ENCODE measurements around the gene RNGTT.
"Not testable (repeated sequence)": the region's sequence is repeated elsewhere in the genome, so short reads cannot be mapped to it uniquely, and the experiment has no call there.

RNGTT gene

DNA sequence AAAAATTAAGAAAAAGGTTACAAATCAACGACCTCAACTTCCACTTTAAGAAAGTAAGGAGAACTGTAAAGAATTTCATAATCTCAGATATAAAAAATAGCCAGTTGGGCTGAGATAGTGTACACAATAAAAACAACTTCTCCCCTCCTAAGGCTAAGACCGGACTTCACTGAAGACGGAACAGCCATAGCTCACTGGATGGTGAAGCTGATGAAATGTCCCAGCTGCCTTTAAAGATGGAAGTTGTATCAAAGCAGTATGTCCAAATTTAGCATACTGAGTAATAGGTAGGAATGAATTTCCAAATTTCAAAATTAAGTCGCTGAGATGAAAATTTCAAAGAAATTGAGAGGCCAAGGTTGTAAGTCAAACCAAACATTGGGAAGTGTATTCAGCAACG, 153.3 kb downstream of the RNGTT start:
- Mint-ChIP-seq H3K27ac (no peak overlapping the region), H3K4me1 (peaks cover 1 to 18% of the 10 kb centered on the region in 2 donors), H3K4me3 (no peak overlapping the region), H3K9me3 (peaks cover 11 to 14% of the 10 kb centered on the region in 2 donors), H3K36me3 (peaks cover 33% of the 10 kb centered on the region in 2 donors), H3K27me3 (no peaks in the 10 kb centered on the region)
- no peak for ATAC-seq (replicated peaks)
- no peak for DNase-seq

GRCh38 chr6:88808381-88808780, 155.0 kb downstream of the RNGTT start:
- H3K27me3 Mint-ChIP-seq = no peaks in the 10 kb centered on the region
- peaks cover 11 to 14% of the 10 kb centered on the region in 2 donors for H3K9me3 Mint-ChIP-seq
- H3K4me1 Mint-ChIP-seq = peaks cover 1 to 18% of the 10 kb centered on the region in 2 donors
- no peak for DNase-seq
- ATAC-seq (replicated peaks) = no peak
- H3K36me3 Mint-ChIP-seq = peaks cover 36 to 42% of the 10 kb centered on the region in 2 donors
- H3K27ac Mint-ChIP-seq = no peak overlapping the region
- no peak overlapping the region for H3K4me3 Mint-ChIP-seq

DNA sequence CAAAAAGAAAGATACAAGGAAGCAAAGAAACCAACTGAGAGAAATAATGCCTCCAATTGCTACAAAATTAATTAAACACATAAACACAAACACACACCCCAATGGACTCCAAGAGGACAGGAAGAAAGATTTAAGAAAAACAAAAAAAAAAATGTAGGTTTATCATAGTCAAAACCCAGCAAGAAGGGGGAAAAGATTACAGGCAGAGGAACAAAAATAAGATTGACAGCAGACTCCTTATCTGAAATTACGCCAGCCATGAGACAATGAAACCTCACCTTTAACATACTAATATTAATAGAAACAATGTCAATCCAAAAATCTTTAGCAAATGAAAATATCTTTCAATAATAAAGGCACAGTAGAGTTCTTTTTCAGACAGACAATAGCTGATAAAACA, 155.8 kb downstream of the RNGTT start:
- Mint-ChIP-seq H3K27me3 (no peaks in the 10 kb centered on the region), H3K9me3 (peaks cover 11 to 14% of the 10 kb centered on the region in 2 donors), H3K4me3 (no peak overlapping the region), H3K4me1 (peaks cover 0 to 14% of the 10 kb centered on the region in 2 donors), H3K27ac (no peak overlapping the region), H3K36me3 (peaks cover 38 to 46% of the 10 kb centered on the region in 2 donors)
- DNase-seq (no peak), ATAC-seq (replicated peaks) (no peak)

DNA sequence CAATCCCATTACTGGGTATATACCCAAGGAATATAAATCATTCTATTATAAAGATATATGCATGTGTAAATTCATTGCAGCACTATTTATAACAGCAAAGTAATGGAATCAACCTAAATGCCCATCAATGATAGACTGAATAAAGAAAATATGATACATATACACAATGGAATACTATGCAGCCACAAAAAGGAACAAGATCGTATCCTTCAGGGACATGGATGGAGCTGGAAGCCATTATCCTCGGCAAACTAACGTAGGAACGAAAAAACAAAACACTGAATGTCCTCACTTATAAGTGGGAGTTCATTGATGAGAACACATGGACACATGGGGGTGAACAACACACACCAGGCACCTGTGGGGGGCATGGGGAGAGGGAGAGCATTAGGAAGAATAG, 156.7 kb downstream of the RNGTT start:
- H3K4me3 Mint-ChIP-seq = no peak overlapping the region
- peaks cover 0 to 18% of the 10 kb centered on the region in 2 donors for H3K4me1 Mint-ChIP-seq
- no peak overlapping the region for H3K27ac Mint-ChIP-seq
- ATAC-seq (replicated peaks) (no peak), DNase-seq (no peak)
- peaks cover 11 to 14% of the 10 kb centered on the region in 2 donors for H3K9me3 Mint-ChIP-seq
- H3K36me3 Mint-ChIP-seq = peaks cover 44 to 52% of the 10 kb centered on the region in 2 donors
- H3K27me3 Mint-ChIP-seq = no peaks in the 10 kb centered on the region

GRCh38 chr6:88804701-88805100, 158.7 kb downstream of the RNGTT start:
- ATAC-seq (replicated peaks) (no peak), DNase-seq (no peak)
- H3K4me1 Mint-ChIP-seq = peaks cover 0 to 18% of the 10 kb centered on the region in 2 donors
- H3K27me3 Mint-ChIP-seq = no peaks in the 10 kb centered on the region
- no peak overlapping the region for H3K27ac Mint-ChIP-seq
- H3K4me3 Mint-ChIP-seq = no peak overlapping the region
- peaks cover 11 to 14% of the 10 kb centered on the region in 2 donors for H3K9me3 Mint-ChIP-seq
- H3K36me3 Mint-ChIP-seq = peaks cover 51 to 64% of the 10 kb centered on the region in 2 donors

DNA sequence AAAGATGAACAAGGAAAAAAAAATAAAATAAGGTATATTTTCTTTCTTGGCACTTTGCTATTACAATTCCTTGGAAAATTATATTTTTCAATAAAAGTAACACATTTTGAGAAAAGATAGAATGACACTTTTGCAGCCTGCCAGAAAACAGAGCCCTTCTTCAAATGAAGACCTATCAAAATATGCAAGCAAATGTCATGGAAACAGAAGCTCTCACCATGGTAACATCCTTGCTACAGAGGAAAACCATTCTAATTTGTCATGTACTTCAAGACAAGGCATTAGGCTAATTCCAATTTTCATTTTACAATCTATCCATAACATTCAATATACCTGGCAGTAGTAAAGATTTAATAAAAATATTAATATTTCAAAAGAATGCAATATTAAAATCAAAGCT, 177.9 kb downstream of the RNGTT start:
- Mint-ChIP-seq H3K36me3 (peaks cover 2 to 16% of the 10 kb centered on the region in 2 donors), H3K9me3 (no peaks in the 10 kb centered on the region), H3K4me3 (no peak overlapping the region), H3K4me1 (no peaks in the 10 kb centered on the region), H3K27ac (no peak overlapping the region), H3K27me3 (no peaks in the 10 kb centered on the region)
- DNase-seq (no peak), ATAC-seq (replicated peaks) (no peak)

DNA sequence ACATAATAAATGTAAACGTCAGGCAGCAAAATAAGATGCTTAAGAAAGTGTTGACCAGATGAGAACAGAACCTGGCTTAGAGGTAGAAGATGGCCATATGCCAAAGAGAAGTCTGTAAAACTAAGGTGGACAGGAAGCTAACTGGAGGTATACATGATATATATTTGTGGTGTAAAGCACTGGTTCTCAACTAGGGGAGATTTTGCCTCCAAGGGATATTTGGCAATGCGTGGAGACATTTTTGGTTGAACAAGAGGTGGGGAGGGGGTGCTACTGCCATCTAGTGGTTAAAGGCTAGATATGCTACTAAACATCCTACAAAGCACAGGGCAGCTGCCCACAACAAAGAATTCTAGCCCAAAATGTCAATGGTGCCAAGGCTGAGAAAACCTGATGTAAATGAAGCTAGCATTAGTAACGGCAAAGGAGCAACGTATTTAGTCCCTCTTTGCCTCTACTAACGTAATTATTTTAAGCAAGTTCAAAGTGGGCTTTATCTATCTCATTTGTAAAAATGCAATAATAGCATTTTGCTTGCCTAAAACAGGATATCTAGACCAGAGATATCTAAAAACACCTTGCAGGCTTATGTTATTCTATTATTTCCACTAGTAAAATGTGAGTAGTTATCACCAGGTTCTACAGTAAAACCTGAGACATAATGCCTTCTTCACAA, 182.6 kb downstream of the RNGTT start:
- Mint-ChIP-seq H3K27me3 (no peaks in the 10 kb centered on the region), H3K27ac (no peak overlapping the region), H3K36me3 (peaks cover 19 to 33% of the 10 kb centered on the region in 2 donors), H3K9me3 (peaks cover 5 to 6% of the 10 kb centered on the region in 2 donors), H3K4me3 (no peak overlapping the region), H3K4me1 (peaks cover 7 to 17% of the 10 kb centered on the region in 2 donors)
- DNase-seq (peak; percentile 40), ATAC-seq (replicated peaks) (peak; percentile 76 to 78)

GRCh38 chr6:88775866-88776571, 187.4 kb downstream of the RNGTT start:
- H3K36me3 Mint-ChIP-seq = peaks cover 19 to 42% of the 10 kb centered on the region in 2 donors
- H3K9me3 Mint-ChIP-seq = peaks cover 5 to 6% of the 10 kb centered on the region in 2 donors
- peak in 1 of 2 donors; percentile 66 for ATAC-seq (replicated peaks)
- H3K27ac Mint-ChIP-seq = no peak overlapping the region
- no peak overlapping the region for H3K4me3 Mint-ChIP-seq
- H3K4me1 Mint-ChIP-seq = peaks cover 7 to 24% of the 10 kb centered on the region in 2 donors
- DNase-seq = no peak
- no peaks in the 10 kb centered on the region for H3K27me3 Mint-ChIP-seq

- DNase-seq; H3K27ac Mint-ChIP-seq; ATAC-seq (replicated peaks); H3K27me3 Mint-ChIP-seq; H3K9me3 Mint-ChIP-seq; H3K4me3 Mint-ChIP-seq: not testable (repeated sequence)
- H3K36me3 Mint-ChIP-seq = peaks cover 15% of the 10 kb centered on the region in 2 donors
- H3K4me1 Mint-ChIP-seq = peaks cover 6 to 12% of the 10 kb centered on the region in 2 donors
Observed at GRCh38 chr6:88768114-88768513, 195.3 kb downstream of the RNGTT start.

DNA sequence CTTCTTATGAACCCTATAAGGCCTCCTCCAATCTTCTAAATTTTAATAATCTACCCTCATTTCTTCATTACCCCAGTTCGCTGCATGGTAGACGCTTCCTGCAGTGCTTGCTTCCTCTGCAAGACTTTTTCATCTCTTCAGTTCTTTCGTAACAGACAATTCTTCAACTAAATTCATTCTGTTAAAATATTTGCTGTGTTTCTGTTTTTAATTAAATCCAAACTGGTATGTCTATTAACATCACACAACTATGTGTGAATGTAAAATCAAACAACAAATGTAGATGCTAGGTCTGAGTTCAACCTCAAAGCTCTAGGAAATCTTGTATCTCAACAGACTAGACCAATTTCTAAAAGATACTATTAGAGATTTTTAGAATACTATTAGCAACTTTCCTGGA, 199.3 kb downstream of the RNGTT start:
- H3K4me3 Mint-ChIP-seq = no peak overlapping the region
- DNase-seq (no peak), ATAC-seq (replicated peaks) (no peak)
- H3K27ac Mint-ChIP-seq = no peak overlapping the region
- no peaks in the 10 kb centered on the region for H3K27me3 Mint-ChIP-seq
- H3K4me1 Mint-ChIP-seq = peaks cover 19 to 38% of the 10 kb centered on the region in 2 donors
- peaks cover 6% of the 10 kb centered on the region in 2 donors for H3K9me3 Mint-ChIP-seq
- H3K36me3 Mint-ChIP-seq = peaks cover 23 to 24% of the 10 kb centered on the region in 2 donors

GRCh38 chr6:88763160-88763559, 200.3 kb downstream of the RNGTT start:
- no peaks in the 10 kb centered on the region for H3K27me3 Mint-ChIP-seq
- peaks cover 6% of the 10 kb centered on the region in 2 donors for H3K9me3 Mint-ChIP-seq
- H3K27ac Mint-ChIP-seq = peak overlapping the region; percentile 87
- ATAC-seq (replicated peaks) = peak; percentile 62 to 70
- H3K36me3 Mint-ChIP-seq = peaks cover 22 to 24% of the 10 kb centered on the region in 2 donors
- H3K4me1 Mint-ChIP-seq = peaks cover 19 to 38% of the 10 kb centered on the region in 2 donors
- peak overlapping the region in 1 of 2 donors; percentile 32 for H3K4me3 Mint-ChIP-seq
- no peak for DNase-seq

DNA sequence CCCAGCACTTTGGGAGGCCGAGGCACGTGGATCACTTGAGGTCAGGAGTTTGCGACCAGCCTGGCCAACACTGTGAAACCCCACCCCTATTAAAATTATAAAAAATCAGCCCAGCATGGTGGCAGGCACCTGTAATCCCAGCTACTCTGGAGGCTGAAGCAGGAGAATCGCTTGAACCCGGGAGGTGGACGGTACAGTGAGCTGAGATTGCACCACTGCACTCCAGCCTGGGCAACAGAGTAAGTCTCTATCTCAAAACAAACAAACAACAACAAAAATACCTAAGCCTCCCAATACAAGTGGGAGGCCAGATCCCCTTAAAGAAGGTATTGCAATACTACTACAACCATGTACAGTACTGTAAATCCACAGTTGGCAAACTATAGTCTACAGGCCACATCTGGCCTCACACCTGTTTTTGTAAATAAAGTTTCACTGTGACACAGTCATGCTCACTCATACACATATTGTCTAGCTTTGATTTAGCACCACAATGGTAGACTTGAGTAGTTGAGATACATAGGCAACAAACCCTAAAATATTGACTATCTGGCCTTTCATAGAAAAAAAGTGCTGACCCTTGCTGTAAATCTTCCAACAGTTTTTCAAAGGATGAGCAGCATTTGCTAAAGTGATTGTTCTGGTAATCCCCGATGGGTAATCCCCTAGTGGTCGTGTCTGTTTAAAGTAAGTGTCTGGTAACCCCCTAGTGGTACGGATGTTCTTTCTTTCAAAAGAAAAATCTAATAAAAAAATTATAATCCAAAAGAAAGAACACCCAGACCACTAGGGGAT, 202.0 kb downstream of the RNGTT start:
- Mint-ChIP-seq H3K9me3 (peaks cover 6% of the 10 kb centered on the region in 2 donors), H3K36me3 (peaks cover 23 to 28% of the 10 kb centered on the region in 2 donors), H3K4me1 (peaks cover 19 to 38% of the 10 kb centered on the region in 2 donors), H3K27ac (peak overlapping the region; percentile 81), H3K27me3 (no peaks in the 10 kb centered on the region), H3K4me3 (no peak overlapping the region)
- DNase-seq (peak; percentile 36), ATAC-seq (replicated peaks) (peak; percentile 78 to 83)

DNA sequence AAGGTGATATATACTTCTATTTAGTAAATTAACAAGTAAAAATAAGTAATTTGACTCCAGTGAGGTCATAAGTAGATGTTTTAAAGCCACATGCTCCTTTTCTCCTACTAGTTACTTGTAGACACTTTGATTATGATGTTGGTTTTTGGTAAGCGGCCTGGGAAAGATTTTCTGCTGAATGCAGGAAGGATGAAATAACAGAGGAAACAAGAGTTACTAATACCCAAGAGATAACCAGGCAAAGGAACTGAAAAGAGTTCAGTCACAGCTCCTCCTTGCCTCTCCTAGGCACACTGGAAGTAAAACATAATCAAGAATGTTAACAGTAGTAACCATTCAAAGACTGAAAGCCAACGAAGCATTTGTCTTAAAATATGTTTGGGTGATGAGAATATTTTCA, 203.3 kb downstream of the RNGTT start:
- Mint-ChIP-seq H3K27ac (peak overlapping the region; percentile 80), H3K9me3 (peaks cover 6% of the 10 kb centered on the region in 2 donors), H3K27me3 (no peaks in the 10 kb centered on the region), H3K4me3 (no peak overlapping the region), H3K4me1 (peaks cover 19 to 38% of the 10 kb centered on the region in 2 donors), H3K36me3 (peaks cover 32 to 40% of the 10 kb centered on the region in 2 donors)
- no peak for DNase-seq
- ATAC-seq (replicated peaks) = no peak

DNA sequence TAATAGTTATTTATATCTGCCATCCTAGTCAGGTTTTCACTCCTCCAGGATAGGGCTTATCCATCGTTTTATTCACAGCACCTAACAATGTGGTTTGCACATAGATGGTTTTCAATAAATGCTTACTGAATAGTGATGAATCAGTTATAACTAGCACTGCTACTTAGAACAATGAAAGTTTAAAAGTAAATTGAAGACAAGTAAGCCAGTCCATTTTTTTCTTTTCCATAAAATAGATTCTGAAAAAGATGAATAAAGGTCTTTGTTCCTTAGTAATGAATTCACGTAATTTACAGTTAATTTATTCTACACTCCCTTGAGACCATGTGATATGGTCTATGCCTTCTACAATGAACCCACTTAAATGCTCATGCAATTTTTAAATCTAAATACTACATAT, 212.5 kb downstream of the RNGTT start:
- ATAC-seq (replicated peaks) (no peak), DNase-seq (no peak)
- Mint-ChIP-seq H3K4me3 (no peak overlapping the region), H3K36me3 (peaks cover 27 to 44% of the 10 kb centered on the region in 2 donors), H3K4me1 (peaks cover 0 to 7% of the 10 kb centered on the region in 2 donors), H3K9me3 (peaks cover 0 to 1% of the 10 kb centered on the region in 2 donors), H3K27ac (no peak overlapping the region), H3K27me3 (no peaks in the 10 kb centered on the region)
